GM18498 (cell line): ENCODE results near the gene ATRNL1.

ENCODE experiments used
- ATAC-seq: cut with Tn5 transposase; IDR thresholded peaks from one replicate; pipeline ENCODE4 v1.9.1; 2021; ENCODE audit warnings: mild to moderate bottlenecking, moderate library complexity; ENCODE audit not compliant: unreplicated experiment

ATRNL1 gene

GRCh38 chr10:115939101-115939854 is 846.1 kb downstream of the ATRNL1 start:
- no peak for ATAC-seq

GRCh38 chr10:115941361-115941771 is 848.2 kb downstream of the ATRNL1 start:
- ATAC-seq, result no peak

GRCh38 chr10:115942101-115942500 is 848.9 kb downstream of the ATRNL1 start:
- ATAC-seq, result no peak

GRCh38 chr10:115944538-115944937 is 851.4 kb downstream of the ATRNL1 start:
- no peak for ATAC-seq

GRCh38 chr10:115945701-115946445 is 852.7 kb downstream of the ATRNL1 start:
- no peak for ATAC-seq

GRCh38 chr10:115947104-115947503 is 853.9 kb downstream of the ATRNL1 start:
- ATAC-seq, result no peak

GRCh38 chr10:115948465-115948864 is 855.3 kb downstream of the ATRNL1 start:
- ATAC-seq, result no peak

- no peak for ATAC-seq
Observed at GRCh38 chr10:115949282-115949844, 856.2 kb downstream of the ATRNL1 start.

- ATAC-seq, result no peak
Observed at GRCh38 chr10:115950320-115950719, 857.2 kb downstream of the ATRNL1 start.

- ATAC-seq, result no peak
Observed at GRCh38 chr10:115951242-115951641, 858.1 kb downstream of the ATRNL1 start.

- no peak for ATAC-seq
Observed at GRCh38 chr10:115953281-115953680, 860.1 kb downstream of the ATRNL1 start.

- no peak for ATAC-seq
Observed at GRCh38 chr10:115953968-115954367, 860.8 kb downstream of the ATRNL1 start.

- ATAC-seq, result no peak
Observed at GRCh38 chr10:115956225-115957011, 863.3 kb downstream of the ATRNL1 start.

- ATAC-seq, result no peak
Observed at GRCh38 chr10:115957012-115957399, 863.8 kb downstream of the ATRNL1 start.

- ATAC-seq, result no peak
Observed at GRCh38 chr10:115957786-115958442, 864.7 kb downstream of the ATRNL1 start.

- no peak for ATAC-seq
Observed at GRCh38 chr10:115963848-115964247, 870.7 kb downstream of the ATRNL1 start.

GRCh38 chr10:115964827-115965226 is 871.7 kb downstream of the ATRNL1 start:
- no peak for ATAC-seq

GRCh38 chr10:115965376-115965775 is 872.2 kb downstream of the ATRNL1 start:
- ATAC-seq, result no peak

- ATAC-seq, result no peak
Observed at GRCh38 chr10:115968236-115968635, 875.1 kb downstream of the ATRNL1 start.

GRCh38 chr10:115969591-115969990 is 876.4 kb downstream of the ATRNL1 start:
- ATAC-seq, result no peak

- ATAC-seq, result no peak
Observed at GRCh38 chr10:115971921-115972320, 878.8 kb downstream of the ATRNL1 start.
